HG03159 (cell line): Measurements from ENCODE around the gene MED29.

Experiments used
- ATAC-seq: cut with Tn5 transposase; IDR thresholded peaks from one replicate; pipeline ENCODE4 v1.9.1; 2021; ENCODE audit warnings: mild to moderate bottlenecking, moderate library complexity; ENCODE audit not compliant: unreplicated experiment

Gene MED29

DNA sequence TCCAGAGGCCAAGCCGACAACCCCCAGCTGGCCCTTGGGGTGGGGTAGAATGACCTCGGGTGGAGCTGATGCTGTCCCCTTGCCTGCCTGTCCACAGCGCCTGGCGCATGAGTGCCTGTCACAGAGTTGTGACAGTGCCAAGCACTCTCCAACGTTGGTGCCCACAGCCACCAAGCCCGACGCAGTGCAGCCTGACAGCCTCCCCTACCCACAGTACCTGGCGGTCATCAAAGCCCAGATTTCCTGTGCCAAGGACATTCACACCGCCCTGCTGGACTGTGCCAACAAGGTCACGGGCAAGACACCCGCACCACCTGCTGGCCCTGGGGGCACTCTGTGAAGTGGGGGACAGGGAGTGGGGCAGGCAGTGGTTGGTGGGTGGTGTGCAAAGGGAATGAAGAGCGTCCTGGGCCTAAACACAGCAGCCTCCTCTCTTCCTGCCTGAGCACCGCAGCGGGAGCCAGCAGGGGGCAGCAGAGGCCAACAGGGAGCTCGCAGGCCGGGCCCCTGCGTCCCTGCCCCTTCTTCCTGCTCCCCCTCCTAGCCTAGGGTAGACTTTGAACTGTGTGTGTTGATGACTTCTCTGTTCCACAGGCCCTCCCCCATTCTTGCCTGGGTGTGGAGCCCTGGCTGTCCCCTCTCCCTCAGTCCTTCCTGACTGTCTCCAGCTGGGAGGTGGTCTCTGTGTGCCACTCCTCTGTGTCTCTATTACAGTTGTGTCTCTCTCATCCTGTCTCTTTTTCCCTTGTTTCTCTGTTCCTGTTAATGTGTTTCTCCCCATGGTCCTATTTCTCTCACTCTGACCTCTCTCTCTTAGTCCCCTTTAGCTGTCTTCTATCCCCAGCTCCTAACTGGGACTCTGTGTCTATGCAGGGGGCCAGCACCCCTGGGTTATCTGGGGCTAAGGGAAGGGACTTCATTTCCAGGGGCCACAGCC lies 6.5 kb downstream of the MED29 start:
- ATAC-seq: no peak

DNA sequence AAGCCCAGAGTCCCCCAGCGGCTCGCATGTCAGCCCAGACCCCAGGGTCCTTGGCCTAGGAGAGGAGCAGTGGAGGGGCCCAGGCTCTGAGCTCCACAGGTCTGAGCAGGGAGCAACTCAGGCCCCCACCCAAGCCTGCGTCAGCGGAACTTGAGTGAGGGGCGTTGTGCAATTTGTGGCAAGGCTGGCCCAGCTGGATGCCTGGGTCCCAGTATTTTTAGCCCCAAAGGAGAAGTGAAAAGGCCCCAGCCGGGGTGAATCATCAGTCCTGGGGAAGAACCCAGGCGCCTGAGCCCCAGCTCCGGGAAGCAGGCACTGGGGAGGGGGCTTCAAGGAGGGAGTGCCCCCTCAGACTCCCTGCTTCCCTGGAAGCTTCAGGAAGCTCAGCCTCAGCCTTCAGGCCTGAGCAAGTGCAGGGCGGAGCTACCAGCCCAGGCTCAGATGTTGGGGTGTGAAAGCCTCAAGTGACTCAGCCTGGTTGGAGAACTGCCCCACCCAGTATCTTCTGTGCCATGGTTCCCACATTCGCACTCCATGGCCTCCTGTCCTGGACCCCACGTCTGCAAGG lies 7.2 kb downstream of the MED29 start:
- ATAC-seq: no peak

DNA sequence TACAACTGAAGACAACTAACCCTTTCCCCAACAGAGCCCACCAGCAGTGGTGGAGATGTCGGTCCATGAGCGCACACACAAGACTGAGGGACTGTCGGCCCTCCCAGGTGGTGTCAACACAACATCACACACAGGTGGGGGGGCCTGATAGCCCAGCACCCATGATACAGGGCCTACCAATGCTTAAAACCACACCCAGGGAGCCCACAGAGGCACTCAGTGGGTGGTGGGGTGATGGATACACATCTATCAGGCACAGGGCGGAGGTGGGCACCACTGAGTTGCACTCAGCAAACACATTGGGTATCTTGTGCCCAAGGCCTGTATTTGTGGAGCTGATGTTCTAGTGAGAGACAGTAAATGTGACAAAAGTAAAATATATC lies 8.5 kb downstream of the MED29 start:
- ATAC-seq: no peak

DNA sequence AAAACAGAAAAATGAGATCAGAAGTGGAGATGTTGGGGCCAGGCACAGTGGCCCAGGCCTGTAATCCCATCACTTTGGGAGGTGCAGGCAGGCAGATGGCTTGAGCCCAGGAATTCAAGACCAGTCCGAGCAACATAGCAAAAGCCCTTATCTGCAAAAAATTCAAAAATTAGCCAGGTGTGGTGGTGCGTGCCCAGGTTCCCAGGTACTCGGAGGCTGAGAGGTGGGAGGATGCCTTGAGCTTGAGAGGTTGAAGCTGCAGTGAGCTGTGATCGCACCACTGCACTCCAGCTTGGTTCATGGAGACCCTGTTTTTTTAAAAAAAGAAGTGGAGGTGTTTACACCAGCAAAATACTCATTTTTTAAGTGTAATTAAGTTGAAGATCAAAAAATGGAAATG lies 8.9 kb downstream of the MED29 start:
- ATAC-seq: no peak

DNA sequence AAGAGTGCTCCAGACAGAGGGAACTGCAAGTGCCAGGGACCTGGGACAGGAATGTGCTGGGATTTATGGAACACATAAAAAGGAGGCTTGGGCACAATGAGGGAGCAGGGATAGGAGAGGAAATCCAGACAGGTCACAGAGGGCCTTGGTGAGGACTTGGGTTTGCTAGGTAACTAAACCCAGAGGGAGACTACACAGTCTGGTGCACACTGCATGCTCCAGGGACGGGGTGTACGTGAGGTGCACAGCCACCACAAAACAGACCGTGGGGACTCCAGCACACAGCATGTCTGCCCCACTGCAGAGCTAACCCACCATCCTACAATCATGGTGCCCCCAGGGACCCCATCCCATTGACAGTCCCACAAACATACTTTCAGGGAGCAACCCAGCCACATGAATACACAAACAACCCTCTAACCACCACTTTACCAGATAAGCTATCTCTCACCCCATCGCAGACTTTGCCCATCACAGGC lies 9.9 kb downstream of the MED29 start:
- no peak for ATAC-seq

DNA sequence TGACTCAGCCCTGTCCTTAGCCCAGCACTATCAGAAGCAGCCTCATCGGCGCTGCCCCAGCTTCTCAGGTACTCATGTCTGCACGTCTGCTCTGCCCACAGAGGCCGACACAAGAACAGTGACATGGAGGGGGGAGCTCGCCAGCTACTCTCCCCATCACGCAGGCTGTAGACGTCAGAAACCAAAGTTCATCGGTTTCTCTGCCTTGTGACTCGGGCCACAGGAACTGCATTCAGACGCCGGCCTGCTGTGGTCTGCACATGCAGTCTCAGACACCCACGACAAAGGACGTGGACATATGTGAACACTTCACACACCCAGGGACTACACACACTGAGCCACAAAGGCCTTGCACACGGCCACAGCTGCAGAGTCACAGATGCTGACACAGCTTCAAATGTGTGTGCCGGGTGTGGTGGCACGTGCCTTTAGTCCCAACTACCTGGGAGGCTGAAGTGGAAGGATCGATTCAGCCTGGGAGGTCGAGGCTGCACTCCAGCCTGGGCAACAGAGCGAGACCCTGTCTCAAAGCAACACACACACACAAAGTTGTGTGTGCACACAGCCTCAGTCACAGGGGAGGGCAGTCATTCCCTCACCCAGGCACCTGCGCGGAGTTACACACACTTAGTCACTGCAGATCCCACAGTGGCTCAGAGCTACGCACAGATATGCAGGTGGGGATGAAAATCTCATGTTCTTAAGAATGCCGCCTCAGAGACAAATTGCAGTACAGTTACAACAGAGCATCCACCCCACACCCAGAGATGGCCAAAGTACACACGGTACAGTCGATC lies 10.6 kb downstream of the MED29 start:
- ATAC-seq: no peak

DNA sequence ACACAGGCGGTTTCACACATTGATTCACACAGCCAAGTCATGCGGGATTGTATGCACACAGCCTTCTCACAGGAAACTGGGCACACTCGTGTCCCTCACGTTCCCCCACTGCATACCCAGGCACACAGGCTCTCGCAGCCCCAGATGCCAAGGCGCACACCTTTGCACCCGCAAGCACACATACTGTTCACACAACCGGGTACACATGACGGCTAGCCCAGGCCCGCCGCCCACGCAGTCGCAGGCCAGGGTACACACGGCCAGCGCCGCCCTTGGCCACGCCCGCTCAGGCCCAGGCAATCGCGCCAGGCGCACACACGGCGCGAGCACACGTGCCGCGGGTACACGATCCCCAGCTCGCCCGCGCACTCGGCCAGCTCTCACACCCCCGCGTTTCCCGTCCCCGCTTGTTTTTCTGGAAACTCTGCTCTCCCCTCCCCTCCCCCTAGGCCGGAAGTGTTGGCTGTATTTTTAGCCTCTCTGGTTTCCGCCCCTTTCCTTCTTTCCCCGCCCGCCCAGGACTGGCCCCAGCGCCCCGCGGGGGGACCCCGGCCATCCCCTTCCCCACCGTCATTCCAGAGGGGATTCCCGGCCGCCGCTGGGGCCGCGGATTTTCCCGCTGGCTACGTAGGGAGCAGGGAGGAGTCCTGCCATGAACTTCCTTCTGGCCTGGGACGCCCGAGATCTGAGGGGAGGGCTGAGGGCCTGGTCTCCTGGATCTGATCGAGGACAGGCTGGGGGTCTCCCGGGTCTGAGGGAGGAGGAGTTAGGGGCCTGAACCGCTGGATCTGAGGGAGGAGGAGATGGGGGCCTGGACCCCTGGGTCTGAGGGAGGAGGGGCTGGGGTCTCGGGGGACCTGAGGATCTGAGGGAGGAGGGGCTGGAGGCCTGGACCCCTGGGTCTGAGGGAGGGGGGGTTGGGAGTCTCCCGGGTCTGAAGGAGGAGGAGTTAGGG lies 11.4 kb downstream of the MED29 start:
- ATAC-seq: no peak

DNA sequence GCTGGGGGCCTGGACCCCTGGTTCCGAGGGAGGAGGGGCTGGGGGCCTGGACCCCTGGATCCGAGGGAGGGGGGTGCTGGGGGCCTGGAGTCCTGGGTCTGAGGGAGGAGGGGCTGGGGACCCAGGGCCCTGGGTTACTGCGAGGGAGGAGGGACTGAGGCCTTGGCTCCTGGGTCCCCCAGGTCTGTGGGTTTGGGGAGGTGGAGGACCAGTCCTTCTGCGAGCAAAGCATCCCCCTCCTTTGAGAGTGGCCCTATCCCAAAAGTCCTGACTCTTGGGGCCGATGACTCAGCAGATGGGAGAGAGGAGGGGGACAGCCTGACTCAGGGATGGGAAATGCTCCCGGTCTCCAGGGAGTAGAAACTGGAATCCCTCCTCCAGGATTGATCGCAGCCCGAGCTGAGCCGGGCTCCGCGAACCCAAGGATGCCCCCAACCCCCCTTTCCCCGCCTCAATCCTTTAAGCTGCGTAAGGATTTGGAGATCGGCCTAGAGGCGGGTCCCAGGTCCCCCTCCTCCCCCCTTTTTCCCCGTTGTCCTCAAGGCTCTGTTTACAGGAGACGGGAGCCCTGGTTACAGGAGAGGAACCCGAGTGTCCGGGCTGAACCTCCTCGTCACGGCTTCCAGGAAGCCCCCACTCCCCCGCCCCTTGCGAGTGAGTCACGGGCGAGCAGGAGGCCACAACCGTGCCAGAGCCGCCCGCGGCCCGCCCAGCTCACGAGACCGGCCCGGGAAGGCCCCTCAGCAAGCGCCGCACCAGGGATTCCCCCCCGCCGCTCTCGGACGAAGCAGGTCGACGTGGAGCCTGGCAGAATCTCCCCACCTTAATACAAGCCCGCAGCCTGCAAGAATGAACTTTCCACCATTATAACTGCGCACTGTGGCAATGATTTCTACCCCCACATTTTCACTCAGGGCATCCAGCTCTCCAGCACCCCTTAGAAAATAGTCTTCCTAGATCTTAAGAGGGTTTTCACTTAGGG lies 12.4 kb downstream of the MED29 start:
- ATAC-seq: peak; percentile 27

DNA sequence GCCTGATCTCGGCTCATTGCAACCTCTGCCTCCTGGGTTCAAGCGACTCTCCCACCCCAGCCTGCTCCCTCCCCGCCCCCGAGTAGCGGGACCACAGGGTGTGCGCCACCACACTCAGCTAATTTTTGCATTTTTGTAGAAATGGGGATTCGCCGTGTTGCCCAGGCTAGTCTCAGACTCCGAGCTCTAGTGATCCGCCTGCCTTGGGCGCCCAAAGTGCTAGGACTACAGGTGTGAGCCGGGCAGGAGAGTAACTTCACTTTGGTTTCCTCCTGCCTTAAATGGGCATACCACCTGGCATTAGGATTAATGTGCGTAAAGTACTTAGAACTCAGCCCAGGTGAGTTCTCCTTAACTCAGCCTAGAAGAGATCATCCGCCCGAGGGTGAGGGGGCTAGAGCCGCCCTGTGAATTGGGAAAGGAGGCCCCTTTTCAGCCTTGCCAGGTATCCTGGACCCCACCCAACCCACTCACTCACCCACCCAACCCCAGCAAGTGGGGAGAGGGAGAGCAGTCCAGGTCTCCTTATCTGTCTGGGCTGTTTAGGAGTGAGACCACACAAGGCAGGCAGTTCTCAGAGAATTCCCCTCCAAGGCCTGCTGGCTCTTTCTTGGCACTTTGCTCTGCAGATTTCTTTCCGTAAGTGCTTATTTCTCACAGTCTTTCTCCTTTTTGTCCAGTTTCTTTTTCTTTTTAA lies 14.2 kb downstream of the MED29 start:
- no peak for ATAC-seq

DNA sequence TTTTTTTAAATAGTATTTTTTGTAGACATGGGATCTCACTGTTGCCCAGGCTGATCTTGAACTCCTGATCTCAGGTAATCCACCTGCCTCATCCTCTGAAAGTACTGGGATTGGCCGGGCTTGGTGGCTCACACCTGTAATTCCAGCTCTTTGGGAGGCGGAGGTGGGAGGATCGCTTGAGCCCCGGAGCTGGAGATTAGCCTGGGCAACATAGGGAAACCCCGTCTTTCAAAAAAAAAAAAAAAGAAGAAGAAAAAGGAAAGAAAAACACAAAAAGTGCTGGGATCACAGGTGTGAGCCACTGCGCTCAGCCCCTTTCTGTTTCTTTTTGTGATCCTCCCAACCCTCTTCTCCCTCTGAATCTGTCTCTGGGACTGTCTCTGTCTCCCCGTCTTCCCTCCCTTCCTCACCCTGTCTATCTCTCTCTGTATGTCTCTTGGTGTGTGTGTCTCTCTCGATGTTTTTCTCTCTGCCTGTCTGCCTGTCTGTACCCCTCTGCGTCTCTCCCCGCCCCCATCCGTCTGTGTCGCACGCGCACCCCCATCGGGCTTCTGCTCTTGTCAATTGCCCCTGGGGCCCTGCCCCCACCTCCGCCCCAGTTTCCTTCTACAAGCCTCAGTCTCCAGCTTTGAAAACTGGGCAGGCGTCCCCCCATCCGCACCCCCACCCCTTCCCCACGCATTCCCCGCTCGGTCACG lies 14.9 kb downstream of the MED29 start:
- no peak for ATAC-seq

DNA sequence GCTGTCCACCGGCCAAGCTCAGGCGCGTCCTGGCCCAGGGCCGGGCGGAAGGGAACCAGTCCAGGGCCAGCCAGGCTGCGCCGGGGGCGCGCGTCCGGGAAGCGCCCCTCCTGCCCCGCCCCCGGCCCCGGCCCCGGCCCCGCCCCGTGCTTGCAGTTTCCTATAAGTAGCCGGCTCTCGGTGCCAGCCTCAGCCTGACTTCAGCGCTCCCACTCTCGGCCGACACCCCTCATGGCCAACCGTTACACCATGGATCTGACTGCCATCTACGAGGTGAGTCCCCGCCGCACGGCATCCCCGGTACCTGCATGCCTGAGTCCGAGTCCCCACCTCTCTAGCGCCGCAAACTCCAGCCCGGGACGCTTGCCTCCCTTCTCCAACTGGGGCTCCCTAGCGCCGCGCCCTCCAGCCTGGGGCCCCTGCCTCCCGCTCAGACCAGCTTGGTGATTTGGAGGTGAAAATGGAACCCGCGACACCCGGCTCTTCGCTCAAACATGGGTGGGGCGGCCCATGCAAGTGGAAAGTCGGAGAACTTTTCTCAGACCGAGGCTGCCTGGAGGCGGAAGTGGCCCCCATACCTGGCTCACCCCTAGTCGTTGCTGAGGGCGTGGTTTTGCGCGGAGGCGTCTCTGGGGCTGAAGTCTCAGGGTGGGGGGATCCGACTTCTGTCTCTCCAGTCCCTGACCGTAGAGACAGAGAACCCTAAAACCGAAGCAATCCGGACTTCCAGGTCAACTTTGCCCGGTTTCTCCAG lies 15.7 kb downstream of the MED29 start, which contains the start of gene ZFP36:
Gene ZFP36 (plus strand): TSS at position 192 of the 754 bp plus-strand sequence. CDS start 58 bp downstream, at position 250.
- ATAC-seq: no peak

DNA sequence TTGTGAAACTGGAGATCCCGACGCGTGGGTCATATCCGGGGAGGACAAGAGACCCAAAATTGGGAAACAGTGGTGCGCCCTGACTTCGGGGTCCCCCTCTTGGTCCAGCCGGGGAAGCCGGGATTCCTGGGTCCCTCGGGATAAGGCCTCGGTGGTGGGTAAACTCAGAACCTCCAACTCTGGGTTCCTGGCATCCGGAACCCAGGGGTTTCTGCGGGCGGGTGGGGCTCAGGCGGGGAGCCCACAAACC lies 16.2 kb downstream of the MED29 start:
- no peak for ATAC-seq

DNA sequence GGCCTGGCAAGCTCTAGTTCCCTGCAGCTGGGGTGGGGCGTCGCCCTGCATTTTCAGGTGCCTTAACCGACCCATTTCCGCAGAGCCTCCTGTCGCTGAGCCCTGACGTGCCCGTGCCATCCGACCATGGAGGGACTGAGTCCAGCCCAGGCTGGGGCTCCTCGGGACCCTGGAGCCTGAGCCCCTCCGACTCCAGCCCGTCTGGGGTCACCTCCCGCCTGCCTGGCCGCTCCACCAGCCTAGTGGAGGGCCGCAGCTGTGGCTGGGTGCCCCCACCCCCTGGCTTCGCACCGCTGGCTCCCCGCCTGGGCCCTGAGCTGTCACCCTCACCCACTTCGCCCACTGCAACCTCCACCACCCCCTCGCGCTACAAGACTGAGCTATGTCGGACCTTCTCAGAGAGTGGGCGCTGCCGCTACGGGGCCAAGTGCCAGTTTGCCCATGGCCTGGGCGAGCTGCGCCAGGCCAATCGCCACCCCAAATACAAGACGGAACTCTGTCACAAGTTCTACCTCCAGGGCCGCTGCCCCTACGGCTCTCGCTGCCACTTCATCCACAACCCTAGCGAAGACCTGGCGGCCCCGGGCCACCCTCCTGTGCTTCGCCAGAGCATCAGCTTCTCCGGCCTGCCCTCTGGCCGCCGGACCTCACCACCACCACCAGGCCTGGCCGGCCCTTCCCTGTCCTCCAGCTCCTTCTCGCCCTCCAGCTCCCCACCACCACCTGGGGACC lies 16.6 kb downstream of the MED29 start:
- ATAC-seq: no peak

DNA sequence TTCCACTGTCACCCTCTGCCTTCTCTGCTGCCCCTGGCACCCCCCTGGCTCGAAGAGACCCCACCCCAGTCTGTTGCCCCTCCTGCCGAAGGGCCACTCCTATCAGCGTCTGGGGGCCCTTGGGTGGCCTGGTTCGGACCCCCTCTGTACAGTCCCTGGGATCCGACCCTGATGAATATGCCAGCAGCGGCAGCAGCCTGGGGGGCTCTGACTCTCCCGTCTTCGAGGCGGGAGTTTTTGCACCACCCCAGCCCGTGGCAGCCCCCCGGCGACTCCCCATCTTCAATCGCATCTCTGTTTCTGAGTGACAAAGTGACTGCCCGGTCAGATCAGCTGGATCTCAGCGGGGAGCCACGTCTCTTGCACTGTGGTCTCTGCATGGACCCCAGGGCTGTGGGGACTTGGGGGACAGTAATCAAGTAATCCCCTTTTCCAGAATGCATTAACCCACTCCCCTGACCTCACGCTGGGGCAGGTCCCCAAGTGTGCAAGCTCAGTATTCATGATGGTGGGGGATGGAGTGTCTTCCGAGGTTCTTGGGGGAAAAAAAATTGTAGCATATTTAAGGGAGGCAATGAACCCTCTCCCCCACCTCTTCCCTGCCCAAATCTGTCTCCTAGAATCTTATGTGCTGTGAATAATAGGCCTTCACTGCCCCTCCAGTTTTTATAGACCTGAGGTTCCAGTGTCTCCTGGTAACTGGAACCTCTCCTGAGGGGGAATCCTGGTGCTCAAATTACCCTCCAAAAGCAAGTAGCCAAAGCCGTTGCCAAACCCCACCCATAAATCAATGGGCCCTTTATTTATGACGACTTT lies 17.4 kb downstream of the MED29 start:
- no peak for ATAC-seq

DNA sequence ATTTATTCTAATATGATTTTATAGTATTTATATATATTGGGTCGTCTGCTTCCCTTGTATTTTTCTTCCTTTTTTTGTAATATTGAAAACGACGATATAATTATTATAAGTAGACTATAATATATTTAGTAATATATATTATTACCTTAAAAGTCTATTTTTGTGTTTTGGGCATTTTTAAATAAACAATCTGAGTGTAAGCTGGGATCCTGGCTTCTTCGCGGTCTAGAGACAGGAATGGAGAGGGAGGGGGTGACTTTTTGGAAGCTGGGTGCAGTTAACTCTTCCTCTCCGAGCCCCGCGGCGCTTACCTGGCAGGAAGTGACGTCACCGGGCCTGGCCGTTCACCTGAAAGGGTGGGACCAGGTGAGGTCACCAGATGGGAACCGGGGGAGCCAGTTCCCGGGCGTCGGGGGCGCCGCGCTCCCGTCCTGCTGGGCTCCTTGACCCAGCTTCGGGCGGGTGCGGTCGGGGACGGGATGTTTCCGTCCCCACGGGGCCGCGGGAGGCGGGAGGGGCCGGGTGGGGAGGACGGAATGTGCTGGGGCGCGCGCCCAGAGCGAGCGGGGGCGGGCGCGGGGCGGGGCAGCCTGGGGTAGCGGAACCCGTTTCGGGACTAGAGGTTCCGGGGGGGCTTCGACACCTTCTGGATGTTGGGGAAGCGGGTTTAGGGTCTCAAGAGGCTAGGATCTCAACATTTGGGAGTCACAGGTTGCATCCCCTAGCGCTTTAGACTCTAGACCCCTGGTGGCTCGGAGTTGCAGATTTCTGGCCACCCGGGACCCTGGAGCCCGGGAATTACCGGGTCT lies 18.2 kb downstream of the MED29 start:
- no peak for ATAC-seq
